Heart right ventricle (tissue), 16 donors: ENCODE data around the gene GOPC. TPM values are rescaled to one million over a fixed set of nuclear protein-coding genes. Genes with fewer than 3 reads are reported as not detected.

Source experiments
- ATAC-seq, 8 donors: fragments of 200-7000 bp; cut with Tn5 transposase; one replicate each; pipeline ENCODE4 v1.9.1; 2020; ENCODE audit warnings: mild to moderate bottlenecking in 8 of 8, moderate library complexity in 8 of 8, moderate number of reproducible peaks in 1 of 8
- DNase-seq, 2 donors: peaks; one replicate each; pipeline ENCODE4 v3.0.0-alpha.2; 2020
- H3K27ac ChIP-seq, 10 donors: fragments of 200-600 bp; sonication (generic) in 2 of 10; one replicate each; pipeline versions ENCODE4 v1.5.0 to v1.8.0; 2020 to 2022; ENCODE audit warnings: mild to moderate bottlenecking in 3 of 10
- H3K27me3 ChIP-seq, 7 donors: fragments of 200-600 bp; one replicate each; pipeline ENCODE4 v1.8.0; 2021 to 2022; ENCODE audit warnings: mild to moderate bottlenecking in 2 of 7
- H3K36me3 ChIP-seq, 9 donors: fragments of 200-600 bp; sonication (generic) in 1 of 9; one replicate each; pipeline versions ENCODE4 v1.5.0 to v1.8.0; 2020 to 2022; ENCODE audit warnings: mild to moderate bottlenecking in 2 of 9
- H3K4me1 ChIP-seq, 9 donors: fragments of 200-600 bp; sonication (generic) in 1 of 9; one replicate each; pipeline versions ENCODE4 v1.5.0 to v1.8.0; 2020 to 2022; ENCODE audit warnings: mild to moderate bottlenecking in 4 of 9
- H3K4me3 ChIP-seq, 10 donors: fragments of 200-600 bp; sonication (generic) in 2 of 10; one replicate each; pipeline versions ENCODE4 v1.5.0 to v1.8.0; 2020 to 2022; ENCODE audit warnings: mild to moderate bottlenecking in 7 of 10, moderate library complexity in 2 of 10
- H3K9me3 ChIP-seq, 11 donors: fragments of 200-600 bp in 10 of 11; sonication (generic) in 2 of 11; one replicate each; pipeline versions ENCODE4 v1.5.0 to v1.8.0; 2013 to 2022; ENCODE audit warnings: mild to moderate bottlenecking in 2 of 11, control low read depth in 1 of 11, moderate library complexity in 1 of 11
- CTCF ChIP-seq, 9 donors: fragments of 200-600 bp; sonication (generic) in 2 of 9; IDR thresholded peaks; one replicate each; pipeline versions ENCODE4 v1.5.0 to v1.8.0; 2021 to 2022; ENCODE audit warnings: antibody characterized with exemption in 9 of 9, mild to moderate bottlenecking in 5 of 9, moderate library complexity in 1 of 9
- WGBS, 2 donors: extraction: QIAGEN DNeasy Blood & Tissue Kit; methylation state at CpG; one replicate each; pipeline ENCODE4 v1.1.7; 2013; ENCODE audit warnings: inconsistent platforms in 1 of 2; 5-methylcytosine and 5-hydroxymethylcytosine counted together
- intact Hi-C, 10 donors: fragments of 100-400 bp; cut with DNase I; formaldehyde crosslinking; loops; one replicate each; pipeline versions ENCODE4 v1.11.1 to v1.14.2; 2022
- polyA plus RNA-seq, 2 donors: library from polyadenylated mRNA; stranded (reverse); fragments of 200-250 nt; gene quantifications; one replicate each; pipeline ENCODE4 v1.2.3, GENCODE V29; 2013
- total RNA-seq, 10 donors: library from RNA; stranded (reverse); fragmentation: NEBNext Ultra II Directional in 3 of 10; extraction: Animal tissue kit (Norgen Biotek cat#: 25700) in 3 of 10; gene quantifications; one replicate each; pipeline versions ENCODE4 v1.2.1 to v1.2.4, GENCODE V29; 2021 to 2023
- donor health status: Arrhythmogenic right ventricular cardiomyopathy.
- donor health status: ischemic (EF 13 %, LVEDD 7.1; RV severe dilation, severe dysfunction).
- donor health status: healthy with polysubstance abuse.
- donor health status: DM: no; HTN: yes; CAD: no.
- donor health status: DM: no; HTN: no; CAD: no.
- donor health status: ischemic (EF 25% LVEDD 6.9; RV normal size, moderate dysfunction).
- donor health status: ischemic (EF 25% LVEDD 5.7; RV mildly dilated, moderate dysfunction).
- donor health status: healthy.
- donor health status: DM: yes; HTN: yes; CAD: no.
- donor health status: Ischemic cardiomyopathy.
- donor health status: ischemic (EF 35%, LVEDD 5.7; RV mildly dilated, moderate dysfunction).
- donor health status: nonischemic (EF 11% LVEDD 7.7; RV severe dilation, severe dysfunction).
- donor health status: DM: yes; HTN: yes; CAD: no.
- donor health status: PGD.
- donor health status: ischemic (EF 29% LVEDD 5.4; RV normal size, mild dysfunction).
- donor health status: nonischemic (EF 23%, LVEDD 6.1; RV moderate dilation, normal function).

Gene GOPC
- total and polyA plus RNA-seq, 12 donors, result 11.1 to 32.8 (median 23.5) TPM

- DNase-seq, result no peak
- no peak for TF ChIP-seq CTCF (IDR thresholded peaks at IDR 0.05)
Observed at GRCh38 chr6:117601811-117602150, 530 bp downstream of the GOPC start.

GRCh38 chr6:117600008-117600743, 2.1 kb downstream of the GOPC start:
- H3K4me3 ChIP-seq, result peak overlapping the region in 5 of 10 donors; percentile 85 to 99 (median 92)
- H3K36me3 ChIP-seq, result peaks cover 0 to 20% (median 0%) of the 10 kb centered on the region in 9 donors
- H3K27ac ChIP-seq, result no peak overlapping the region
- ATAC-seq (no peak), DNase-seq (no peak)
- peaks cover 0 to 9% (median 0%) of the 10 kb centered on the region in 11 donors for H3K9me3 ChIP-seq
- no peaks in the 10 kb centered on the region for H3K27me3 ChIP-seq
- intact Hi-C loops, result loop anchor here in 7 of 10 donors (5.0 to 10.0 kb wide), 10 partner anchors 45 to 1292 kb away; partner anchors contain the start of genes DCBLD1 (in 2 of the 7), NUS1 (in 2 of the 7) and ASF1A (in 1 of the 7)
- H3K4me1 ChIP-seq, result peaks cover 0 to 39% (median 29%) of the 10 kb centered on the region in 9 donors
- 77 to 87% methylated on average over 6 of the region's 6 CpGs for WGBS, 2 donors
- TF ChIP-seq CTCF (IDR thresholded peaks at IDR 0.05), result no peak

More at GRCh38 chr6:117601811-117602150, 530 bp downstream of the GOPC start:
- Histone ChIP-seq H3K9me3 (peaks cover 0 to 9% (median 0%) of the 10 kb centered on the region in 11 donors), H3K4me1 (peaks cover 0 to 39% (median 29%) of the 10 kb centered on the region in 9 donors), H3K4me3 (peak overlapping the region; percentile 68 to 99 (median 92)), H3K27ac (peak overlapping the region; percentile 23 to 94 (median 92)), H3K27me3 (no peaks in the 10 kb centered on the region), H3K36me3 (peaks cover 0 to 17% (median 0%) of the 10 kb centered on the region in 9 donors)
- WGBS, 2 donors, result 0 to 1% methylated on average over 12 of the region's 12 CpGs
- ATAC-seq, result peak in 6 of 8 donors; percentile 1 to 33 (median 13)
- intact Hi-C loops, result loop anchor here in 7 of 10 donors (2.0 to 10.0 kb wide), 11 partner anchors 47 to 1291 kb away; partner anchors contain the start of genes NUS1 (in 3 of the 7), DCBLD1 (in 2 of the 7) and ASF1A (in 1 of the 7)

GRCh38 chr6:117597755-117598154, 4.6 kb downstream of the GOPC start:
- Histone ChIP-seq H3K4me3 (no peak overlapping the region), H3K27me3 (no peaks in the 10 kb centered on the region), H3K36me3 (peaks cover 0 to 20% (median 0%) of the 10 kb centered on the region in 9 donors), H3K9me3 (peaks cover 0 to 9% (median 0%) of the 10 kb centered on the region in 11 donors), H3K4me1 (peaks cover 0 to 54% (median 40%) of the 10 kb centered on the region in 9 donors), H3K27ac (no peak overlapping the region)
- ATAC-seq (no peak), DNase-seq (no peak)
- WGBS, 2 donors, result 98 to 100% methylated on average over 2 of the region's 2 CpGs
- intact Hi-C loops, result no loop called here
- no peak for TF ChIP-seq CTCF (IDR thresholded peaks at IDR 0.05)

- no peak for TF ChIP-seq CTCF (IDR thresholded peaks at IDR 0.05)
- WGBS, 2 donors, result 94 to 98% methylated on average over 2 of the region's 2 CpGs
- intact Hi-C loops, result no loop called here
- no peak for ATAC-seq
- H3K36me3 ChIP-seq, result peaks cover 0 to 25% (median under 1%) of the 10 kb centered on the region in 9 donors
- H3K4me3 ChIP-seq, result no peak overlapping the region
- no peak for DNase-seq
- H3K4me1 ChIP-seq, result peaks cover 3 to 58% (median 39%) of the 10 kb centered on the region in 9 donors
- peaks cover 0 to 9% (median 0%) of the 10 kb centered on the region in 11 donors for H3K9me3 ChIP-seq
- no peak overlapping the region for H3K27ac ChIP-seq
- no peaks in the 10 kb centered on the region for H3K27me3 ChIP-seq
Observed at GRCh38 chr6:117595099-117595923, 7.0 kb downstream of the GOPC start.
